ENCODE data around the gene RASSF5. TPM values are rescaled to one million over a fixed set of nuclear protein-coding genes. Genes with fewer than 3 reads are reported as not detected.

RASSF5 gene
- total RNA-seq, 1 experiment from 2014 or later: 0.75 TPM

DNA sequence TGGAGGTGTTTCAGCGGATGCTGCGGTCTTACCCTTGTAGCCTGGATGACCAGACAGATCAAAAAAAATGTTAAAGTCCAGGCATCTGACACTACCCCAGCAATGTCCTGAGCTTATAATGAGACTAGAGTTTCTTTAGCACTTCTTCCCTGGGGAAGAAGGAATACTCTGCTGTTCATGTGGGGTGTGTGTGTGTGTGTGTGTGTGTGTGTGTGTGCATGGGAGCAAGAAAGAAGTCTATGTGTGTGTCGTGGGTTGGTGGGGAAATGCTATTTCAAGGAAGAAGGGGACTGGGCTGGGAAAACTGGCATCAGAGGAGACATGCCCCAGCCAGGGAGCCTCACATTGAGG is 3.0 kb upstream of the RASSF5 start:
- no peak for DNase-seq (ENCODE audit: low spot score)
- CTCF ChIA-PET: no interaction called here
- peaks cover 8% of the 10 kb centered on the region for H3K4me1 ChIP-seq (ENCODE audit: insufficient read depth, low read length, poor library complexity, severe bottlenecking)
- no peak overlapping the region for H3K27ac ChIP-seq (ENCODE audit: low read depth, low read length, poor library complexity, severe bottlenecking)
- BruUV-seq (replicated peaks): no TSS peak
- intact Hi-C loops (cut with micrococcal nuclease; ENCODE audit: unreplicated experiment): no loop called here
- H3K9me3 ChIP-seq (ENCODE audit: low read depth, low read length, poor library complexity, severe bottlenecking): no peaks in the 10 kb centered on the region
- no peaks in the 10 kb centered on the region for H3K36me3 ChIP-seq (ENCODE audit: insufficient read depth, low read length, poor library complexity, severe bottlenecking)
- TF ChIP-seq EZH2 (IDR thresholded peaks at IDR 0.05; ENCODE audit: borderline replicate concordance, low read depth, low read length, poor library complexity, severe bottlenecking) (no peak), CTCF (conservative IDR thresholded peaks at IDR 0.05; ENCODE audit: low read depth, low read length) (no peak)
- H3K4me3 ChIP-seq (ENCODE audit: low read depth, low read length, poor library complexity, severe bottlenecking): no peak overlapping the region
- POLR2A ChIA-PET (ENCODE audit: low non-redundant PET): no interaction called here
- peaks cover 44% of the 10 kb centered on the region for H3K27me3 ChIP-seq (replicated peaks; ENCODE audit: insufficient read depth, low read depth, low read length, poor library complexity)

DNA sequence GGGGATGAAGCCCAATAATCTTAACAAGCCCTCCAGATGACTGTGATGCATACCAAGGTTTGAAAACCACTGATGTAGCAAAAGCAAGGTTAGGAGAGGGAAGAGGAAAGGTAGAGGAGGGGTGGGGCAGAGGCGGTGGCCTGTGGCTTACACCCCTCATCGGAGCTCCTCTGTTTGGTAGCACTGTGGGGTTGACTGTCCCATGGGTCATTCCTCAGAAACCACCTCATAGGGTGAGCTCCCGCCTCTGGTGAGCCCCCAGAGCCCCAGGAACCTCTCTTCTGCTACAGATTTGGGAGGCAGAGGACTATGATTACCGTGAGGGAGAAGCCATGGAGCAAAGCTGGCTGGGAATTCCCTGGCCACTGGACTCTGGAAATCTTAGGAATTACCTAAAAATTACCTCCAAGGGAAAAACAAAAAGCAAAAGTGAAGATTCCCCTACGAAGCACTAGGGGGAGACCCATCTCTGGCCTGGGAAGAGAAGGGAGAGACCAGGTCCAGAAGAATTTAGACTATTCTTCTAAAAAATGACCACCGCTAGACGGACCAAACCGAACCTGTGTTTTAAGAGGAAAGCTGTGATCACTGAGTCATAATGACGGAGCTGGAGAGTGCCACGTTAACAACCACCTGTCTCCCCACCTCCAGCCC is 1.5 kb upstream of the RASSF5 start:
- intact Hi-C loops (cut with micrococcal nuclease; ENCODE audit: unreplicated experiment): no loop called here
- POLR2A ChIA-PET (ENCODE audit: low non-redundant PET): no interaction called here
- no TSS peak for BruUV-seq (replicated peaks)
- DNase-seq (ENCODE audit: low spot score): no peak
- no peaks in the 10 kb centered on the region for H3K36me3 ChIP-seq (ENCODE audit: insufficient read depth, low read length, poor library complexity, severe bottlenecking)
- TF ChIP-seq CTCF (conservative IDR thresholded peaks at IDR 0.05; ENCODE audit: low read depth, low read length): peak; percentile 51
- TF ChIP-seq EZH2 (IDR thresholded peaks at IDR 0.05; ENCODE audit: borderline replicate concordance, low read depth, low read length, poor library complexity, severe bottlenecking): no peak
- H3K9me3 ChIP-seq (ENCODE audit: low read depth, low read length, poor library complexity, severe bottlenecking): no peaks in the 10 kb centered on the region
- CTCF ChIA-PET: interaction anchor here (0.6 to 0.8 kb wide), 2 partner anchors 78 kb away, joined by 3 read pairs; no protein-coding TSS in a partner anchor
- H3K4me3 ChIP-seq (ENCODE audit: low read depth, low read length, poor library complexity, severe bottlenecking): no peak overlapping the region
- H3K4me1 ChIP-seq (ENCODE audit: insufficient read depth, low read length, poor library complexity, severe bottlenecking): peaks cover 8% of the 10 kb centered on the region
- H3K27me3 ChIP-seq (replicated peaks; ENCODE audit: insufficient read depth, low read depth, low read length, poor library complexity): peaks cover 46% of the 10 kb centered on the region
- H3K27ac ChIP-seq (ENCODE audit: low read depth, low read length, poor library complexity, severe bottlenecking): no peak overlapping the region

DNA sequence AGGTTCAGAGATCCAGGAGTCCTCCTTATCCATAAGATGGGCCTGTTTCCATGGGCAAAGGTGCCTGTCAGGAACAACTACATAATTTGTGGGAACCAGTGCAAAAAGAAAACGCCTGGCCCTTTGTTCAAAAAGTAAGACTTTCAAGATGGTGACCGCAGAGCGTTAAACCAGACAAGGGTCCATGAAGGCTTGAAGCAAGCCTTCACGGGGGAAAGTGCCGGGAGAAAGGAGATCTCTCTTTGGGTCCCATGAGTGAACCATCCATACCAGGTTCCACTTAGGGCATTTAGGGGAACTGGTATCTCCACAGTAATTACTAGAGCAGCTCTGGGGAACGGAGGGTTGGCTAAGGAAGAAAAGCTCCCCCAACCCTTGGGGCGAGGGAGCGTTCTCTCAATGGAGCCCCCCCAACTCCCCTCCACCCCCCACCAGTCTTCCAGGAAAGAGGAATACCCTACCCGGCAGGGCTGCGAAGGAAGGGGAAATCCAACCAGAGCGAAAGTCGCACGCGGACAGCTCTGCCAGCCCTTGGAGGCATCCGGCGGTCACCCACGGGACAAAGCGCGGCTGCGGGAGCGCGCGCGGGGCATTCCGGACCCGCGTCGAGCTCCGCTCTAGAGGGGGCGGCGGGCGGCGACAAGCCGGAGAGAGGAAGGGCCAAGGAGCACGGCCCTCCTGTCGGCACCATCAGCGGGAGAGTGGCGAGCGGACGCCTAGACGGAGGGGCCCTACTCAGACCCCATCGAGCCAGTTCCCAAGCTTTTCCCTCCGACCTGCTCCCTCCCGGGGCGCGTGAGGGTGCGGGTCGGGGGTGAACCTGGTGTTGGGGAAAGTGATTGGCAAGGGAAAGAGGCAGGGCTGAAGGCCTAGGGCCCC is 687 bp upstream of the RASSF5 start:
- H3K4me1 ChIP-seq (ENCODE audit: insufficient read depth, low read length, poor library complexity, severe bottlenecking): peaks cover 8% of the 10 kb centered on the region
- no peaks in the 10 kb centered on the region for H3K36me3 ChIP-seq (ENCODE audit: insufficient read depth, low read length, poor library complexity, severe bottlenecking)
- BruUV-seq (replicated peaks): no TSS peak
- TF ChIP-seq EZH2 (IDR thresholded peaks at IDR 0.05; ENCODE audit: borderline replicate concordance, low read depth, low read length, poor library complexity, severe bottlenecking): peak; percentile 11
- no peak for TF ChIP-seq CTCF (conservative IDR thresholded peaks at IDR 0.05; ENCODE audit: low read depth, low read length)
- ChIA-PET CTCF (interaction anchor here (0.6 to 0.8 kb wide), 3 partner anchors 27 to 103 kb away, joined by 3 to 8 read pairs (median 3); no protein-coding TSS in a partner anchor), POLR2A (ENCODE audit: low non-redundant PET) (no interaction called here)
- H3K4me3 ChIP-seq (ENCODE audit: low read depth, low read length, poor library complexity, severe bottlenecking): peak overlapping the region; percentile 42
- H3K27ac ChIP-seq (ENCODE audit: low read depth, low read length, poor library complexity, severe bottlenecking): no peak overlapping the region
- H3K27me3 ChIP-seq (replicated peaks; ENCODE audit: insufficient read depth, low read depth, low read length, poor library complexity): peaks cover 46% of the 10 kb centered on the region
- no peaks in the 10 kb centered on the region for H3K9me3 ChIP-seq (ENCODE audit: low read depth, low read length, poor library complexity, severe bottlenecking)
- no peak for DNase-seq (ENCODE audit: low spot score)
- intact Hi-C loops (cut with micrococcal nuclease; ENCODE audit: unreplicated experiment): no loop called here

Data from A673 (cell line).